Nucleus accumbens (tissue), 56 donors: Measurements from ENCODE around the gene STAP2.
"Not testable (repeated sequence)": the region's sequence is repeated elsewhere in the genome, so short reads cannot be mapped to it uniquely, and the experiment has no call there.

Experiments used
- DNase-seq, 56 donors: peaks; one replicate each; lab custom pipeline; 2025; lab: John Stamatoyannopoulos, UW

STAP2 gene

DNA sequence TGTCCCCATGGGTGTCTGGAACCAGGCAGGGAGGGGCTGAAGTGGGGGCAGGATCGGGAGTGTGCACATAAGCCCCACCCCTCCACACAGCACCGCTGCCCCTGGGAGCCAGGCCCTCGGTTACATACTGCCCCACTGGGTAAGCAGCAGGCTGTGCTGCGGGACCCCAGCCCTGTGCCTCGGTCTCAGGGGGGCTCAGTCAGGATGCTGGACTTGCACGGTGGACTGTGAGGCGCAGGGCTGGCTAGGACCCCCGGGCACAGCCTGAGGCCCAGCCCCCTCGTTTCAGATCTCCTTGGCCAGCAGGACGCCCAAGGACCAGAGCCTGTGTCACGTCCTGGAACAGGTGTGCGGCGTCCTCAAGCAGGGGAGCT lies 21.0 kb upstream of the STAP2 start:
- no peak for DNase-seq

DNA sequence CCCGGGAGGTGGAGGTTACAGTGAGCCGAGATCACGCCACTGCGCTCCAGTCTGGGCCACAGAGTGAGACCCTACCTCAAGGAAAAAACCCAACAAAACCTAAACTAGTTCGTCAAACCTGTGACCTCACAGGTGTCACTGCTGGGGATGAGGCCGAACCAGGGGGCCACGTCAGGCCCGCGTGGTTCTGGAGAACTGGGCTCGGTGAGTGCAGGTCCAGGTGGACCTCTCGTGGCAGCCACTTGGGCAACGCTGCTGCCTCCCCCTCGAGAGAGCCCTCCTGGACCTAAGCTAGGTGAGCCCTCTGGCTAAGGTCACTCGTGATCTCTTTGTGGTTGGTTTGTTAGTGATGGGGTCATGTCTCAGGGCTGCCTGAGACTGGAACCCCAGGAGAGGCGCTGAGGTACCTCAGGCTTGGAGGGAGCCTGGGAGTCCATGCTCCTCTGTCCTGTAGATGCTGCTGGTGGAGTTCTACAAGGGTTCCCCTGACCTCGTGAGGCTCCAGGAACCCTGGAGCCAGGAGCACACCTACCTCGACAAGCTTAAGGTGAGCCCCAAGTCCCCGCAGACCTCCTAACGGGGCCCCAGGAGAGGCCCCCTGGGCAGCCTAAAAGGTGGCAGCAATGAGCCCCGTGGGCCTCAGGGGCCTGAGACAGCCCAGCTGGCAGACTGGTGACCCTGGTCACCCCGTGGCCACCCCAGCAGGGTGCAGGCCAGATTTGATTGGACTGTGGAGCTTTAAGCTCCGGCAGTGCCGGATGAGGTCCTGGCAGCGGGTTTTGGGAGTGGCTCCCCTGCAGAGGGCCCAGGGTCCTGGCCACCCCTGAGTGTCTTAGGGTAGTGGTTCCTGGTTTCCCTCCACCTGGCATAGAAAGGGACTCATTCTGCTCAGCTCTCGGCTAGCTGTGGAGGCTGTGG lies 20.3 kb upstream of the STAP2 start:
- DNase-seq = no peak

DNA sequence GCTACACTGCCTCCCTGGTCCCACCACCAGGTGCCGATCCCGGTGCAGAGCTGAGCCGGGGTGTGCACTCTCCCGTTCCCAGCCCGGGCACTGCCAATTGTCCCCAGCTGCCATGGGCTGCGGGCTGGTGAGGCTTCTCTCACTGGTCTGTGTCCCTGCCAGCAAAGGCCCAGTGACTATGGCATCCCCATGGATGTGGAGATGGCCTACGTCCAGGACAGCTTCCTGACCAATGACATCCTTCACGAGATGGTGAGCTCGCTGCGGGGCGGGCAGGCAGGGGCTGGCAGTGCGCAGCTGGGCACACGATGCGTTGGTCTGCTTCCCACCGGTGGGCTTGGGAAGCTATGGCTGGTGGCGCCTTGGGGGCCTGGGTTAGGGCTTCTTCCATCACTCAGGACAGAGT lies 19.3 kb upstream of the STAP2 start:
- DNase-seq = no peak

DNA sequence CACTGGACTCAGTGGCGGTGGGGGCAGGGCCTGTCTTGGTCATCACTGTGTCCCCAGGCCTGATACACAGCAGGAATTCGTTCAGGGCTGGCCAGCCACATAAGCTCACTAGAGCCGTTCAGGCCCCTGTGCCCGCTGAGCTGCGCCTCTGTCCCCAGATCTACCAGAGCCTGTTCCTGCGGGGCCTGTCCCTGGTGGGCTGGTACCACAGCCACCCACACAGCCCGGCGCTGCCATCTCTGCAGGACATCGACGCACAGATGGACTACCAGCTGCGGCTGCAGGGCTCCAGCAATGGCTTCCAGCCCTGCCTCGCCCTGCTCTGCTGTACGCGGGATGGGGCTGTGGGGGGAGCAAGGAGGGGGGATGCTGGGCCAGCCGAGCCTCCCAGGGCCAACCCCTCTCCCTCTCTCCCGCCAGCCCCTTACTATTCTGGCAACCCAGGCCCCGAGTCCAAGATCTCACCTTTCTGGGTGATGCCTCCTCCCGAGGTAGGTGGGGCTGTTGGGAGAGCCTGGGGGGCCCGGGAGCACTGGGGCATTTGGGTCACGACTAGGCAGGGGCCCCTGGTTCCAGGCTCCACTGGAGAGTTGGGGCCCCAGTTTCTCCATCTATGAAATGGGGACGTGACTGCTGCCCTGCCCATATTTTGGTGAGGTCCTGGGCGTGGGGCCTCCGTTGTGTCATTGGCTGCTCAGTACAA lies 18.6 kb upstream of the STAP2 start:
- DNase-seq = peak in 1 of 56 donors; percentile 18

DNA sequence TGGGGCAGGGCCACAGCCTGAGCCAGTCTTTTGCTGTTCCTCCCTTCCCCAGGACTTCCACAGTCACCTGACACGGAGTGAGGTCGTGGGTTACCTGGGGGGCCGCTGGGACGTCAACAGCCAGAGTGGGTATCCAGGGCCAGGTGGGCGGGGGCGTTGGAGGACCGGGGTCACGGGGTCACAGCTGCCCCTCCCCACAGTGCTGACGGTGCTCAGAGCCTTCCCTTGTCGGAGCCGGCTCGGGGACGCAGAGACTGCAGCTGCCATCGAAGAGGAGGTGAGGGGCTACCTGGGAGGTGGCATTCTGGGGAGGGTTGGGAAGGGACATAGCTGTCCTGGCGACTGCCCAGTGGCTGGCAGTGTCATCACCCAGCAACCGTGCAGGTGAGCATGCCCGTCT lies 16.3 kb upstream of the STAP2 start:
- no peak for DNase-seq

DNA sequence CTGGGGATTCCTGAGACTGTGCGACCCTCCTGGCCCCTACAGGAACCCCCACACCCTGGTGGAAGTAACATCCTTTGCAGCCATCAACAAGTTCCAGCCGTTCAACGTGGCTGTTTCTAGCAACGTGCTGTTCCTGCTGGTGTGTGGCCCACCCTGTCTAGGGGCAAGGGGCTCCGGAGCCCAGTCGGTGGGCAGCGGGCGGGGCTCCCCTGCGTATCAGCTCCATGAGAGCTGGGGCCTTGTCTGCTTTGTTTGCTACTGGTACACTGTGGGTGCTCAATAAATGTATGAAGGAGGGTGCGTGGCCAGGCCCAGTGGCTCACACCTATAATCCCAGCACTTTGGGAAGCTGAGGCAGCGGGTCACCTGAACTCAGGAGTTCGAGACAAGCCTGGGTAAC lies 15.7 kb upstream of the STAP2 start:
- no peak for DNase-seq

DNA sequence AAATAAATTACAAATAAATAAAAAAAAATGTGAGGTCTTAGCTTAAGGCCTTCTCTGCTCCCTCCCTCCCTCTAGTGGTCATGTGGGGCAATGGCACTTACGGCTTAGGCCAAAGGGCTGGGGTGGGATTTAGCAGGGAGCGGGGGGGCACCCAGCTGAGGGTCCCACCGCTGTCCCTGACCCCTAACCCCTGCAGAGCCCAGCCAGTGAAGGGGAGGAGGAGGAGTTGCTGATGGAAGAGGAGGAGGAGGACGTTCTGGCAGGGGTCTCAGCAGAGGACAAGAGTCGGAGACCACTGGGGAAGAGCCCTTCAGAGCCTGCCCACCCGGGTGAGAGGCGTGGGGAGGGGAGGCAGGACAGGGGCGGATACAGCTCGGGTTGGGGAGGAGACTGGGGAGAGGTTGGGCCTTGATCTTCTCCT lies 14.1 kb upstream of the STAP2 start:
- peak in 13 of 56 donors; percentile 3 to 62 (median 20) for DNase-seq

DNA sequence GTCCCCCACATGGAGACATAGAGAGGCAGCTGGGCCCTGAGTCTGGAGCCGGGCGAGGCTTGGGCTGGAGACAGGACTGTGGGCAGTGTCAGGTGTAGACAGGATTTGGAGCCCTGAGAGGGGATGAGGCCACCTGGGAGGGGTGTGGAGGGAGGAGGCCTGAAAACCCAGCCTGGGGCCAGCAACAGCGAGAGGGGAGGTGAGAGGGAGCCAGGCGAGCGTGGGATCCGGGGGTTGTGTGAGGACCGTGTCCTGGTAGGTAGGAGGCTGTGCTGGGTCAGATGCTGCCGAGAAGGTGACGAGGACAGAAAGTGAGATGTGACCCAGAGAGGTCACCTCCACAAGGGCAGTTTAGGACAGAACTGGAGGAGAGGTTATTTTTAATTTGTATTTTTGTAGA lies 12.1 kb upstream of the STAP2 start:
- no peak for DNase-seq

DNA sequence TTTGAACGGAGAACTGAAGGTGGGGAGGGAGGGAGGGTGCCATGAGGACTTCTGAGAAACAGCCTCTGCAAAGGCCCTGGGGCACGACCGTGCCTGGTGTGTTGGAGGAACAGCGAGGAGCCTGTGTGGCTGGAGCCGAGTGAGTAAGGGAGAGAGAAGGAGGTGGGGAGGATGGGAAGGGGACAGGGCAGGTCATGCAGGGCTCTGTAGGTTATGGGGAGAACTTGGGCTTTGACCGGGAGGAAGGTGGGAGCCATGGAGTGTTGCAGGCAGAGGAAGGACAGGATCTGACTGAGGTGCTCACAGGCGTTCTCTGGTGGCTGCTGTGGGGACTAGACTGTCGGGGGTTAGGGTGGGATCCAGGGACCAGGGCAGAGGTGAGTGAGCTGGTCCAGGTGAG lies 11.5 kb upstream of the STAP2 start:
- DNase-seq = no peak

DNA sequence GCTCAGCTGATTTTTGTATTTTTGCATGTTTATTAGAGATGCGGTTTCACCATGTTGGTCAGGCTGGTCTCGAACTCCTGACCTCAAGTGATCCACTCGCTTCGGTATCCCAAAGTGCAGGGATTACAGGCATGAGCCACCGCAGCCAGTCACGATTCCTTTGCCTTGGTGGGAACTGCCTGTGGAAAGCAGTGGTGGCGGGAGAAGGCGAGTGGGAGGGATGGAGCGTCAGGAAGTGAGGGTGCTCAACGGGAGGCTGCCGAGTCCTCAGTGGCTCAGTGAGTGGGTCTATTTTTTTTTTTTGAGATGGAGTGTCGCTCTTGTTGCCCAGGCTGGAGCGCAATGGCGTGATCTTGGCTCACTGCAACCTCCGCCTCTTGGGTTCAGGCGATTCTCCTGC lies 10.6 kb upstream of the STAP2 start:
- DNase-seq = not testable (repeated sequence)

DNA sequence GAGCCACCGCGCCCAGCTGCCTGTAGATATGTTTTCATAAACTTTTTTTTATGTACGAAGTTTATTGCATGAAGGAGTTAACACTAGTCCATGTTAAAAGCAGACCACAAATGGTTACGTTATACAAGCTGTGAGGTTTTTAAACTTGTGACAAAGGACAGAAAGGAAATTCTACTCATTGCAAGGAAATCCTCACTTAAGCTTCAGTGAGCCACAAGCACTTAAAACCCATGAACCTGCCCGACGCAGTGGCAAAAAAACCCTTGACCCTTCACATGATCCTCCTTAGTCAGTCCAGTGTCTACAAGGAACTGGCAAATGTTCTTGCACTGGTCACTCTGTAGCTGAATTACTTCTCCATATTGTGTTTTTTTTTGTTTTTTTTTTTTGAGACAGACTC lies 8.9 kb upstream of the STAP2 start:
- no peak for DNase-seq

DNA sequence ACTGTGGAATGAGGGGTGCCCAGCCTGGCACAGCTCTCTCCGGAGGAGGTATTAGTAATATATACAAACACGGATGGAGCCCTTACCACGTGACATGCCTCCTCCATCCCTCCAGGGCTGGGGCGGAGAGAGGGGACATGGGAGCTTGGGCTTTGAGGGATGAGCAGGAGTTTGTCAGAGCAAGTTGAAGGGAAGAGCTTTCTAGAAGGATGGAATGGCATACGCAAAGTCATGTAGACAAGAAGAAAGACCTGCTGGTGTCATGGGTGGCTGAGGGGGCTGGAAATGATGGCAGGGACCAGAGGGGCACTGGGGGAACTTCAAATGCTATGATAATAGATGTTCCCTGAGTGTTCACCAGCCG lies 7.4 kb upstream of the STAP2 start:
- no peak for DNase-seq

DNA sequence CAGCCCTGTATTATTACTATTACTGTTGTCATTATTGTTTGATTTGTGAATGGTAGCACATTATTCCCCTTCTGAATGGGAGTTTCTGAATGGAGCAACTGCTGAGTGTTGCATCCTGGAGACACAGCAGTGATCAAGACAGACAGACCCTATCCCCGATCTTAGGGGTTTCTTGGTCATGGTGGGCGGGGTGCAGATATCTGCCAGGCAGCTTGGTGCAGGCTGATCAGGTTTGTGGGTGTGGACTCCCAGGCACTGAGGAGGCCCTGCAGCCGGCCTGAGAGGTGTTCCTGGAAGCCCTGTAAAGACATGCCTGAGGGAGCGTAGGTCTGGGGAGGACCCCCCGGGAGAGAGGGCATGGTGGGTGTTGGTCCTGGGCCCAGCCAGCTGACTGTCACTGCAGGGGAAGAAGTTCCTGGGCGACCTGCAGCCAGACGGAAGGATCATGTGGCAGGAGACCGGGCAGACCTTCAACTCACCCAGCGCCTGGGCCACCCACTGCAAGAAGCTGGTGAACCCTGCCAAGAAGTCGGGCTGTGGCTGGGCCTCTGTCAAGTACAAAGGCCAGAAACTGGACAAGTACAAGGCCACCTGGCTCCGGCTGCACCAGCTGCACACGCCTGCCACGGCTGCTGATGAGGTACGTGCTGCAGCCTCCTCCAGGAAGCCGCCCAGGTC lies 6.9 kb upstream of the STAP2 start:
- no peak for DNase-seq

DNA sequence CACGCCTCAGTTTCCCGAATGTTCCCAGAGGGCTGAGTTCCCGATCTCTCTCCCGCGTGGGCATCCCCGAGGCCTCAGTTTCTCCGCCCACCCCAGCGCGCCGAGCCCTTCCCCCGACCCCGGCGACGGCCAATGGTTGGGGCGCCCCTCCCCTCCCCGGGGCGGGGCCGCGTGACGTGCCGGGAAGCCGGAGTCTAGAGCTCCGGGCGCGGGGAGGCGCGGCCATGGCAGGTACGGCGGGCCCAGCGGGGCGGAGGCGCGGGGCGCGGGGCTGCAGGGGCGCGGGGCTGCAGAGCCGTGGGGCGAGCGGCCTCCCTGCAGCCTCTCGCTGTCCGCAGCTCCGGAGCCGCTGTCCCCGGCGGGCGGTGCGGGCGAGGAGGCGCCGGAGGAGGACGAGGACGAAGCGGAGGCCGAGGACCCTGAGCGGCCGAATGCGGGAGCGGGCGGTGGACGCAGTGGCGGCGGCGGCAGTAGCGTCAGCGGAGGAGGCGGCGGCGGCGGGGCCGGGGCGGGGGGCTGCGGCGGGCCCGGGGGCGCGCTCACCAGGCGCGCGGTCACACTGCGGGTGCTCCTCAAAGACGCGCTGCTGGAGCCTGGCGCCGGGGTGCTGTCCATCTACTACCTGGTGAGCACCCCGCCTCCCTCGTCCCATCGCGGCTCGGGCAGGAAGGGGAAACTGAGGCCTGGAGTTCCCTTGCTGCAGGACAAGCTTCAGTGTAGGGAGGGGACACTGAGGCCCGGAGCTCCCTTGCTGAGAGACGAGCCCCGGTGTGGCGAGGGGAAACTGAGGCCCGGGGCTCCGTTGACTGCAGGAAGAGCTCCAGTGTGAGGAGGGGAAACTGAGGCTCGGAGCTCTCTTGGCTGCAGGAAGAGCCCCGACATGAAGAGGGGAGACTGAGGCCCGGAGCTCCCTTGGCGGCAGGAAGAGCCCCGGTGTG lies 5.0 kb upstream of the STAP2 start, which contains the start of gene MPND:
Gene MPND, plus strand, starts transcription at position 193 of the 938 bp plus-strand sequence. Its CDS starts 32 bp downstream, at position 225.
- DNase-seq = peak in 54 of 56 donors; percentile 68 to 98 (median 90)

DNA sequence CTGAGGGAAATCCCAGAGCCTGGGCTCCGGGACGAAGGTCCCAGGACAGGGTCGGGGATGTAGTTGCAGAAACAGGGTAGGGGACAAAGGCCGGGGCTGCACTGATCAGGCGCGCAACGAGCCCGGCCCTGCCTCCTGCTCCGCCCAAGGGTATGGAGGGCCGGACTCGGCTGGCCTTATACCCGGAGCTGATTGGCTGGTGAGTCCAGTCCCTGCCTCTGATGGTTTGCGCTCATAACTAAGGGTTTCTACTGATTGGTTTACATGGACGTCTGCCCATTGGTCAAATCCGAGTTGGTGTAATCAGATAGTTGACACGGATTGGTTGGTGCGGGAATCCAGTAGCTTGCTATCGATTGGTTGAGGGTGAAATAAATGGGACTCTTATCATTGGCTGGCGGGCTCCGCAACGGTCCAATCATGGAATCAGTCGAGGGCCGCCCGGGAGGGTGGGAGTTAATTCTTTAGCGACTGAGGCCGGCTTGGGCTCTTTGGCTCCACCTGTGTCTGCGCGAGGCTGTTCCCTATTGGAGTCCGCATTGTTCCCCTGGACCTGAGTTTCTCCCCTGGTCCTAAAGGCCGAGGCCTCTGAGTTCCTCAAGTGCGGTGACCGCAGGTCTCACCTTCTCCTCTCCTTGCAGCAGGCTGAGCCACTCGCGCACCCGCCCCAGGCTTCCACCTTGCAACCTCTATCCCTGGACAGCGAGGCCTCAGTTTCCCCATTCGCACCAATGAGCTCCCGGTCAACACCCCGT lies 4.2 kb upstream of the STAP2 start:
- peak; percentile 83 to 99 (median 96) for DNase-seq

DNA sequence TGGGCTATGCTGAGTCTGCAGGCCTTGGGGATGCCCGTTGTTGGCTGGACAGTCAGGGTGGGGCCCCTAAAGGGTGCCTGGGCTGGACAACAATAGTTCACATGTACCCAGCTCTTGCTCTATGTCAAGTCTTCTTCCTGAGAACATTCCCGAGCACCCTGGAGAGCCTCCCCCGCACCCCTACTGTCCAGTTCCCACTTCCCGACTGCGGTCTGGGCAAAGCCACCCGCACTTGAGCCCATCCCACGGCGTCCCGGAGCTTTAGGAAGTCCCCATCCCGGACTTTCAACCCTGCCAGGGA lies 3.6 kb upstream of the STAP2 start:
- no peak for DNase-seq

DNA sequence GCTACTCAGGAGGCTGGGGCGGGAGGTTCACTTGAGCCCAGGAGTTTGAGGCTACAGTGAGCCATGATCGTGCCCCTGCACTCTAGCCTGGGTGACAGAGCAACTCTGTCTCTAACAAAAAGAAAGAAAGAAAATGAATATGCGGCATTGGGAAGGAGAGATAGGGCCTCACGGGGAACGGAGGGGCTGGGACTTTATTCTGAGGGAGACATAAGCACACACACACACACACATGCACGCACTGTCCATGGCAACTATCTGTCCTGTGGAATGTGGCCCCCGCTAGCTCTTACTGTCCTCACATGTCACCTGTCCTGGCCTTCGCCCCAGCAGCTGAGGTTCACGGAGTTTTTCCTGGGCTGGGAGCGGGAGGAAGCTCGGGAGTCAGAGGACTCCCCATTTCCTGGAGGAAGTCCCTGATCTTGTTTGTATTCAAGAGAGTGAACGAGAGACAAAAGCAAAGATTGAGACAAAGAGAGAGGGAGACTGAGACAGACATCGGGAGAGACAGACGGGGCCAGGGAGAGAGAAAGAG lies 654 bp downstream of the STAP2 start:
- no peak for DNase-seq

DNA sequence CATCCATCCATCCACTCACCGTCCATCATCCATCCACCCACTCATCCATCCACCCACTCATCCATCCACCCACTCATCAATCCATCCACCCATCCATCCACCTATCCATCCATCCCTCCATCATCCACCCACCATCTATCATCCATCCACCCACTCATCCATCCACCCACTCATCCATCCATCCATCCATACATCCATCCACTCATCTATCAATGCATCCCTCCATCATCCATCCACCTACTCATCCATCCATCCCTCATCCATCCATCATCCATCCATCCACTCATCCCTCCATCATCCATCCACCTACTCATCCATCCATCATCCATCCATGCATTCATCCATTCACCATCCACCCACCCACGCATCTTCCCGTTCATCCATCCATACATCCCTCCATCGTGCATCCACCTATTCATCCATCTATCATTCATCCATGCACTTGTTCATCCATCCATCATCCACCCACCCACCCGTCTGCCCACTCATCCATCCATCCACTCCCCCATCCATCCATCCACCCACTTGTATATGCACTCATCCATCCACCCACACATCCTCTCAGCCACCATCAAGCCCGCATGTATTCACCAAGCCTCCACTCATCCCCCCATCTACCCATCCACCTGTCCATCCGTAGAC lies 3.6 kb downstream of the STAP2 start:
- DNase-seq = no peak

DNA sequence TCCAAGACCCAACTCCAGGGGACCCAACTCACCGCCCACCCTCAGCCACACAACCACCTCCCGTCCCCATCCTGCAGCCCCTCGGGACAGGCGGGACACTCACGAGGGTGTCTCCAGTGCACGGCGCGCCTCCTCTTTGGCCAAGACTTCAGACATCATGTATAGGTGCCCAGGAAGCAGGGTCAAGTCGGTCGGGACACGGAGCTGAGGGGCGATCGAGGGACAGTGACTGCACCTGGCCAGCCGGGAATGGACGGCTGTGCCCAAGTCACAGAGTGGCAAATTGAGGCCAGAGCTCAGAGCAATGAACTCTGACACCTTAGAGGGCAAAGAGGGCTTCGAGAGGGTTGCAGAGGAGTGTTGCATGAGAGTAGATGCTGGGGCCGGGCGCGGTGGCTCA lies 8.8 kb downstream of the STAP2 start:
- no peak for DNase-seq
